Testis (tissue), 3 donors: ENCODE results near the gene ANKHD1. TPM values are rescaled to one million over a fixed set of nuclear protein-coding genes. Genes with fewer than 3 reads are reported as not detected.
A peak's percentile ranks its signal among the peaks of the same experiment; 100 is the strongest.

Source experiments
- DNase-seq: peaks from one replicate; pipeline ENCODE4 v3.0.0-alpha.2; 2019
- H3K27ac ChIP-seq, 2 donors: fragments of 200-600 bp; sonication (generic); one replicate each; pipeline ENCODE4 v1.5.1; 2019
- H3K27me3 ChIP-seq: fragments of 200-600 bp; sonication (generic); one replicate; pipeline ENCODE4 v1.5.1; 2019
- H3K36me3 ChIP-seq: fragments of 200-600 bp; sonication (generic); one replicate; pipeline ENCODE4 v1.5.1; 2017; ENCODE audit warnings: low read depth; ENCODE audit errors: missing control alignments
- H3K4me1 ChIP-seq: fragments of 200-600 bp; sonication (generic); one replicate; pipeline ENCODE4 v1.5.1; 2019
- H3K4me3 ChIP-seq, 2 donors: fragments of 200-600 bp; sonication (generic); one replicate each; pipeline ENCODE4 v1.5.1; 2017 to 2019
- H3K9me3 ChIP-seq: fragments of 200-600 bp; sonication (generic); one replicate; pipeline ENCODE4 v1.5.1; 2017
- POLR2A ChIP-seq: fragments of 450-650 bp; IDR thresholded peaks from one replicate; pipeline ENCODE4 v1.6.1; 2017; ENCODE audit warnings: antibody characterized with exemption, mild to moderate bottlenecking, moderate library complexity
- WGBS, 2 donors: methylation state at CpG; one replicate each; pipeline ENCODE4 v1.1.5; 2018; 5-methylcytosine and 5-hydroxymethylcytosine counted together
- intact Hi-C: fragments of 100-400 bp; cut with DNase I; formaldehyde crosslinking; loops from one replicate; pipeline ENCODE4 v1.15.1; 2023; ENCODE audit warnings: low total_unique reads
- polyA plus RNA-seq: library from polyadenylated mRNA; stranded (reverse); fragments of 350-450 nt; fragmentation: Illumina TruSeq; extraction: RNeasy Lipid Tissue Mini Kit (QIAGEN cat#74804); gene quantifications from one replicate; pipeline ENCODE4 v1.2.3, GENCODE V29; 2014; ENCODE audit warnings: low read depth, low replicate concordance; ENCODE audit not compliant: insufficient read depth
- total RNA-seq, 2 donors: library from RNA; depleted of rRNA; stranded (reverse); fragments of >200 nt; gene quantifications; one replicate each; pipeline ENCODE4 v1.2.3, GENCODE V29; 2016
- TF ChIP-seq, protein P1 (sequence below), 3 experiments: fragments of 450-650 bp in 2 of 3; fragments of 200-600 bp in 1 of 3; sonication (generic) in 1 of 3; IDR thresholded peaks; one replicate each; pipeline ENCODE4 v1.5.1; 2016 to 2019; ENCODE audit warnings: antibody characterized with exemption in 3 of 3, mild to moderate bottlenecking in 2 of 3, moderate library complexity in 1 of 3

ANKHD1 gene
- total and polyA plus RNA-seq, 3 donors from 2014 or later: 70.0 to 172 (median 170) TPM

DNA sequence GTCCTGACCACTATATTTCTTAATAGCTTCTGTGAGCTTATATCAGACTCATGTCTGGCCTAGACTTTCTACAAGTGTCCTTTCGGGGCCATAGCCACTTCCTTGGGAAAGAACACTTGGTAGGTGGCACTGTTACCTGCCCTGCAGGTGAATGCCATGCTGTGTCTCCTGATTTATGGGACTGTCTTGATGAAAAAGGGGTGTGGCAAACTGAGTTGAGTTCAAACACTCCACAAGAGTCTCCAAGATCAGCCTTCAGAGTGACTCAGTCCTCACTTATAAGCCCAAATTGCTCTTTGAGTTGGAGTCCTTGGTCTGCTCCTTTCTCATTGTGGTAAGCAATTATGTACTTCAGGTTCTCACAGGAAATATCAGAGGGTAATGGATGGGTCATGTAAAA is 9.9 kb upstream of the ANKHD1 start:
- WGBS, 2 donors: 88 to 92% methylated on average over 1 of the region's 1 CpG
- Histone ChIP-seq H3K27ac (no peak overlapping the region), H3K4me3 (no peak overlapping the region), H3K36me3 (no peaks in the 10 kb centered on the region), H3K9me3 (no peaks in the 10 kb centered on the region), H3K27me3 (no peaks in the 10 kb centered on the region), H3K4me1 (no peaks in the 10 kb centered on the region)
- DNase-seq: no peak
- intact Hi-C loops: no loop called here
- TF ChIP-seq, protein P1, sequence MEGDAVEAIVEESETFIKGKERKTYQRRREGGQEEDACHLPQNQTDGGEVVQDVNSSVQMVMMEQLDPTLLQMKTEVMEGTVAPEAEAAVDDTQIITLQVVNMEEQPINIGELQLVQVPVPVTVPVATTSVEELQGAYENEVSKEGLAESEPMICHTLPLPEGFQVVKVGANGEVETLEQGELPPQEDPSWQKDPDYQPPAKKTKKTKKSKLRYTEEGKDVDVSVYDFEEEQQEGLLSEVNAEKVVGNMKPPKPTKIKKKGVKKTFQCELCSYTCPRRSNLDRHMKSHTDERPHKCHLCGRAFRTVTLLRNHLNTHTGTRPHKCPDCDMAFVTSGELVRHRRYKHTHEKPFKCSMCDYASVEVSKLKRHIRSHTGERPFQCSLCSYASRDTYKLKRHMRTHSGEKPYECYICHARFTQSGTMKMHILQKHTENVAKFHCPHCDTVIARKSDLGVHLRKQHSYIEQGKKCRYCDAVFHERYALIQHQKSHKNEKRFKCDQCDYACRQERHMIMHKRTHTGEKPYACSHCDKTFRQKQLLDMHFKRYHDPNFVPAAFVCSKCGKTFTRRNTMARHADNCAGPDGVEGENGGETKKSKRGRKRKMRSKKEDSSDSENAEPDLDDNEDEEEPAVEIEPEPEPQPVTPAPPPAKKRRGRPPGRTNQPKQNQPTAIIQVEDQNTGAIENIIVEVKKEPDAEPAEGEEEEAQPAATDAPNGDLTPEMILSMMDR (IDR thresholded peaks at IDR 0.05): no peak
- TF ChIP-seq POLR2A: no peak

DNA sequence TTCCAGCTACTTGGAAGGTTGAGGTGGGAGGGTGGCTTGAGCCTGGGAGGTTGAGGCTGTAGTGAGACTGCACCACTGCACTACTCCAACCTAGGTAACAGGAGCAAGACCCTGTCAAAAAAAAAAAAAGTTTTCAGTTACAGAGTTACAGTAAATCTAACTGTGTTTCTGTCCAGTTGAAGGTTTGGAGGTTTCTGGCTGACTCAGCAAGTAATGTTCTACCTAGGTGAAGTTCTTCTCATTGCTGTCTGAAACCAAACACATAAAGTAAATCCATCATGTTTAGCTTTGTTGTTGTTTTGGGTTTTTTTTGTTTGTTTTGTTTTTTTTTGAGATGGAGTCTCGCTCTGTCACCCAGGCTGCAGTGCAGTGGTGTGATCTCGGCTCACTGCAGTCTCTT is 7.9 kb upstream of the ANKHD1 start:
- no peak for DNase-seq
- Histone ChIP-seq H3K4me3 (no peak overlapping the region), H3K36me3 (no peaks in the 10 kb centered on the region), H3K27ac (no peak overlapping the region), H3K9me3 (no peaks in the 10 kb centered on the region), H3K27me3 (no peaks in the 10 kb centered on the region), H3K4me1 (no peaks in the 10 kb centered on the region)
- intact Hi-C loops: no loop called here
- 95 to 98% methylated on average over 2 of the region's 2 CpGs for WGBS, 2 donors
- TF ChIP-seq POLR2A: no peak
- TF ChIP-seq, protein P1 (IDR thresholded peaks at IDR 0.05): no peak

DNA sequence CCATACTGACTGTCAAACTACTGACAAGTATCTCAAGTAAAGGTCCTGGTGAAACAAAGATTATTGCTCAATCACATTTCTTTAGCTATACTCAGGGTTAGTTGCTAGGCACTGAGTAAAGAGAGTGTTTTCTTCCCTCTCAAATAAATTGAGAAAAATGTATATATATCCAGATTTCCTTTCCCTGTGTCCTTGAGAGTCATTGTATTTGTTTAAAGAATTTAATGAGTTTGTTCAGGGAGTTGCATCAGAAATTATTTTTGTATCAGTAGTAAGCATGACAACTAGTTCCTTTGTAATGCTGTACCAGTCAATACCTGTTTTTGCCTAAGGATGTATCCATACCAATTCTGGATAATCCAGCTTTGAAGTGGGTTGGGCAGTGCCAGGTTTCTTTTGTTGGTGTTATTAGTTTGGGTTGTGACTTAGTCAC is 3.2 kb upstream of the ANKHD1 start:
- intact Hi-C loops: no loop called here
- no peak for DNase-seq
- H3K27ac ChIP-seq: no peak overlapping the region

DNA sequence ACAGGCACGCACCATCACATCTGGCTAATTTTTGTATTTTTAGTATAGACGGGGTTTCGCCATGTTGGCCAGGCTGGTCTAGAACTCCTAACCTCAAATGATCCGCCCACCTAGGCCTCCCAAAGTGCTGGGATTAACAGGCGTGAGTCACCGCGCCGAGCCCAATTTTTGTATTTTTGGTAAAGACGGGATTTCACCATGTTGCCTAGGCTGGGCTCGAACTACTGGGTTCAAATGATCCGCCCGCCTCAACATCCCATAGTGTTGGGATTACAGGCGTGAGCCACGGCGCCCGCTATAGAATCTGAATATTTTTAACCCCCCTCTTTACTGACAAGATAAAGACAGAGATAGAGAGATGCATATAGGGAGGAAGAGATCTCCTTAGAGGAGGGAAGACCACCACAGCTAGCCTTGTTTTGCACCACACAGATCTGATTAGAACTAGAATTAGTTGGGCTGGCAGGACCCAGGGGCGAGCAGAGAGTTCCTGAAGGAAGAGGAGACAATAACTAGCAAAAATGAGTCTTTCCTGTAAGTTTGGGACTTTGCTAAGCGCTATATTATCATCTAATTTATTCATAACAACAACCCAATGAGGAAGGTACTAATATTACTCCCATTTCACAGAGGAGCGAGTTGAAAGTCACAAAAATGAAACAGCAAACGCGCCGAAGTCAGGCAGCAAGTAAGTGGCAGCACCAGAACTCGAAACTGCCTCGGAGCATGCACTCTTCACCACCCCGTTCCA is 1.5 kb upstream of the ANKHD1 start:
- Histone ChIP-seq H3K9me3 (no peaks in the 10 kb centered on the region), H3K27me3 (no peaks in the 10 kb centered on the region), H3K4me1 (peaks cover 13% of the 10 kb centered on the region), H3K4me3 (peak overlapping the region; percentile 94 to 99), H3K36me3 (no peaks in the 10 kb centered on the region), H3K27ac (peak overlapping the region; percentile 85 to 94)
- no peak for DNase-seq
- intact Hi-C loops: no loop called here
- TF ChIP-seq, protein P1 (IDR thresholded peaks at IDR 0.05): no peak
- WGBS, 2 donors: 32 to 35% methylated on average over 24 to 25 of the region's 25 CpGs

More for the DNA sequence above, 3.2 kb upstream of the ANKHD1 start:
- Histone ChIP-seq H3K9me3 (no peaks in the 10 kb centered on the region), H3K36me3 (no peaks in the 10 kb centered on the region), H3K4me1 (peaks cover 9% of the 10 kb centered on the region), H3K27me3 (no peaks in the 10 kb centered on the region), H3K4me3 (no peak overlapping the region)
- TF ChIP-seq POLR2A: no peak
- TF ChIP-seq, protein P1 (IDR thresholded peaks at IDR 0.05): no peak
